GDM1 (cell line): ENCODE results near the gene CHD6.

Experiments used
- DNase-seq: peaks from one replicate; lab custom pipeline; 2025; lab: John Stamatoyannopoulos, UW

The CHD6 gene

DNA sequence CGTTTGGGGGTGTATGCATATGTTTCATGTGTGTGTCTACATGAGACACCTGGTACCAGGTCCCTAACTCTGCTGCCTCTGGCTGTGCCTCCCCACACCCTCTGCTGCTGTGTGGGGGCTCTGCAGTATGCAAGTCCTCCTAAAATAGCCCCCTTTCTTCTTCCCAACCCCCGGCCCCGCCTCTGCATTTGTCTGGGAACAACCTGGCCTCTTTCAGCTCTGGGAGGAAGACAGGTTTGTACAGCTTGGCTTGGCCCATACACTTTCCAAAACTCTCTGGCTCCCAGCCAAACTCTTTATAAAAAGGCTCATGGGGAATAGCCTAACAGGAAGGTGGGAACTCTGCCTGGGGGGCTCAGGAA, 224.5 kb downstream of the CHD6 start:
- no peak for DNase-seq

DNA sequence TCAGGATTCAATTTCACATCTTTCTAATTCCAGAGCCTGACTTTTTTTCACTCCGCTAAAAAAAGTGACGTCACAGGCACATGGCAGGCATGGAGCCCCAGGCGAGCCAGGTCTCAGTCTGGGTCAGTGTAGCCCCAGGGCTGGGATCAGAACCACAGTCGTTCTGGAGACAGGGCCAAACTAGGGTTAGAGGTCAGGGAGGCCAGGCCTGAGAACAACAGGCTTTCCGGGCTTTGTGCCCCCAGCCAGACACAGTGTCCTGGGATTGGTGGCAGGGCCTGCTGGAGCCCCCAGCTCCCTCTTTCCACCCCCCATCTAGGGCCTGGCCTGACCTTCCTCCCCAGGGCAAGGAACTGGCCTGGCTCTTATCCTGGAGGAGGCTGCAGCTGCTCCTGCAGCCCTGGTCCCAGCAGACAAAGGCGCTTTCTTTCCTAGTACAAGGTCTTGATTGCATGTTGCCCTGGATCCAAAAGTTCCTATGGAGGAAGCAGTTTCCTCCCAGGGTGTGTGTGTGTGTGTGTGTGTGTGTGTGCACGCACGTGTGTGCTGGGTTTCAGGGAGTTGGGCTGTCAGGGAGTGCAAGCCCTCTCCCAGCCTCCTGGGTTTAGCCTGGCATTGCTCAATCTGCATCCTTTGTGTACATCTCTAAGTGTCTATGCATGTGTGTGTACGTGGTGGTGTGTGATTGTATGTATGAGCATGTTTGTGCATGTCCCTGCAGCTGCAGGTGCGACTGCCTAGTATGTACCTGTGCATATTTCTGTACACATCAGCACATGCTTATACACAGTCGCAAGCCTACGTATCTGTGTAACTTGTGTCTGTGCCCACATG, 225.1 kb downstream of the CHD6 start:
- DNase-seq, result no peak

DNA sequence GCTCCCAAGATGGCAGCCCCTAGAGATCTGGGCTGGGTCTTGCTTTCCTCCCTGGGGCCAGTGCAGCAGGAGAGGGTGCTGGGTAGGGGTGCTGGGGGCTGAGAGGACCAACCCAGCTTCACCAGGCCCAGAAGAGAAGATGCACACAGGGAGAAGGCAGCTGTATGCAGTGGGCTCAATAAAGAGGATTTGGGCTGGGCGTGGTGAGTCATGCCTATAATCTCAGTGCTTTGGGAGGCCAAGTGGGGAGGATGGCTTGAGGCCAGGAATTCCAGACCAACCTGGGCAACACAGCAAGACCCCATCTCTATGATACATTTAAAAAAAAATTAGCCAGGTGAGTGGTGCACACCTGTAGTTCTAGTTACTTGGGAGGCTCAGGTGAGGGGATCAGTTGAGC, 225.9 kb downstream of the CHD6 start:
- no peak for DNase-seq

DNA sequence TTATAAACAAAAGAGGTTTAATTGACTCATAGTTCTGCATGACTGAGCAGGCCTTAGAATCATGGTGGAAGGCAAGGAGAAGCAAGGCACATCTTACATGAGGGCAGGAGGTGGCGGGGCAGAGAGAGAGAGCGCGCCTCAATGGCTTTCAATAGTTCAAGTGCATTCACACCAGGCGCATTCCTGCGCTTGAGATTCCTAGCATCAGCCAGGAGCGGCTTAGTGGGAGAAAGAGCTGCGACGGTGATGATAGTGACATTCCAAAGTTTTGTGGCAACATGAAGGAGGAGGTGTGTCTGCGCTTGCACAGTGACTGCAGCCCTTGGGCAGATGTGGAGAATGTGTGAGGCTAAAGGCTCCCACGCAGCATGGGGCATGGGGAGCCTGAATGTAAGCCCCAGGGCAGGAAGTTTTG, 226.6 kb downstream of the CHD6 start:
- DNase-seq, result no peak

DNA sequence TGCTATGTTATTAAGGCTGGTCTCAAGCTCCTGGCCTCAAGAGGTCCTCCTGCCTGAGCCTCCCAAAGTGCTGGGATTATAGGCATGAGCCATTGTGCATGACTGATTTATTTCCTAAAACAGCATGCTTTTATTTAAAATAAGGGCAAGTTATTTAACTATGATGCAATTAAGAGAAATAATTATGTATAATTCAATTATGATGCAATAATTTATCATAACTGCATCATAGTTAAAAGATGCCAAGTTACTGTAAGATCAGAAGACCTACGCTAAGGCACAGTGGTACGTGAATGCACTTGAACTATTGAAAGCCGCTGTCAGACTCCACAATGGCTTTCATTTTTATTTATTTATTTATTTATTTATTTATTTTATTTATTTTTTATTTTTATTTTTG, 227.3 kb downstream of the CHD6 start:
- DNase-seq, result no peak

DNA sequence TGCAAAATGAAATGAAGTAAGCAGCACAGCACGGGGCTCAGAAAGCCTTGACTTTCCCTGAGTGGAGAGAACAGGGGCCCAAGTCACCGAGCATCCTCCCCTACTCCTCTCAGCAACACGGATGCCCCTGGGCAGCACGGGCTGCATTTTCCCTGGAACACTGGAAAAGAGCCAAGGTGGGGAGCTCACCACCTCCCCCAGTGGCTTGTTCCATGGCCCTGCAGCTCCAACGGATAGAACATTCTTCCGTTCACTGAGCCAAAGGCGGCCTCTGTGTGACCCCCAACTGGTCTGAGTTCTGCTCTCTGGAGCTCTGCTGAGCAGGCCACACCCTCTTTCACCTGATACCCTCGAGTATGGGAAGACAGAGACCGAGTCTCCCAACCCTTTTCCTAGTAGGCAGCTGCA, 230.7 kb downstream of the CHD6 start:
- DNase-seq, result no peak

DNA sequence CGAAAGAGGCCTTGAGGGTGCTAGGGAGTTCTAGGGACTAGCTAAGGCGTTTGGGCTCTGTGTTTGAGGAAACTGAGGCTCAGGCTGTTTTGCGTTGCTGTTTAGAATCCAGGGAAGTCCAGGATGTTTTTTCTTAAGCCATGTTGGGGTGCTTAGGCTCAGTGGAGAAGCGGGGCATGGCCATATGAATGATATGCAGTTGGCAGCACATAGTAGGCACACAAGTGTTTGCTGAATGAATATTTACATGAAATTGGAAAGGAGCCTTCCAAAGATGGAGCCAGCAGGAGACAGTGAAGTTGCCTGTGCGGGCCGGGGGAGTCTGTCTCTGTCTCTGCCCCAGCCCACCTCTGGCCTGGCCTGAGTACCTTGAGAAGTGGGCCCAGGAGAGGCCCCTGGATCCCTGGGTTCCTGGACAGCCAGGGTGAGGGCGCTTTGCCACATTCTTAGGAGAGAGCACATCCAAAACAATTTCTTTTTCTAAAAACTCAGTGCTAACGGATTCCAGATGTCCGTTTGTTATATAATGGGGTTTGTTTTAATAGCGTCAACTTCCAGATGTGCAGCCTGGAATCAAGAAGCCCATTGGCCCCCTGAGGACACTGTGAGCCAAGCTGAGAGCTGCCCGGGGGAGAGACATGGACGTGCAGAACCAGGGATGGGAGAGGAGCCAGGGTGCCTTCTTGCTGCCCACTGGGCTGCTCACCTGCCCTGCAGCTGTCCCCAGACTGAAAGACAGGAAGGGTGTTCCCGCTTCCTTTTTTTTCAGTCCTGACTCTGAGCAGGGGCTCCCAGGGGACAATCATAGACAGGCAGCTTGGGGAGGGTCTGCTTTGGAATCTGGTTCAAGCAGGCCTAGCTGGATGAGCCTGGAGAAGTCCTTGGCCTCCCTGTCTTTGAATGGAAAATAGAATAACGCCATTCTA, 231.4 kb downstream of the CHD6 start:
- no peak for DNase-seq

DNA sequence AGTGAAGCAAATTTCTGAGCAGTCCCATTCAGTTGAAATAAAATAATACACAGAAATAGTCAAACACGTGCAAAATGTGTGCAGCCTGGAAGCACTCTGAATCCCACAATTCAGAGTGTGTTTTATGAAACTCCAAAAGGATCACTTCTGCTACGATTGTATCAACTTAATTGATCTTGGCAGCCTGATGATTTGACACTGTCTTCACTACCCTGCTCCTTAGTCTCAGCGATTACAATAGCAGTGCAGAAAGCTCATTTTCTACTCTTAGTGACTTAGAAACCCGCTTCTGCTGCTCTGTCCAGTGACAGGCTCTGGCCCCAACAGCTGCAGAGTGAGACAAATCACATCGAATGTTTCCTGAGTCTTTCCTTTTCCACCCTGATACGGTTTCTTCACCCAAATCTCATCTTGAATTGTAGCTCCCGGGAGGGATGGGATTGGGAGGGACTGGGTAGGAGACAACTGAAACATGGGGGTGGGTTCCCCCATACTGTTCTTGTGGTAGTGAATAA, 235.3 kb downstream of the CHD6 start:
- DNase-seq, result no peak

DNA sequence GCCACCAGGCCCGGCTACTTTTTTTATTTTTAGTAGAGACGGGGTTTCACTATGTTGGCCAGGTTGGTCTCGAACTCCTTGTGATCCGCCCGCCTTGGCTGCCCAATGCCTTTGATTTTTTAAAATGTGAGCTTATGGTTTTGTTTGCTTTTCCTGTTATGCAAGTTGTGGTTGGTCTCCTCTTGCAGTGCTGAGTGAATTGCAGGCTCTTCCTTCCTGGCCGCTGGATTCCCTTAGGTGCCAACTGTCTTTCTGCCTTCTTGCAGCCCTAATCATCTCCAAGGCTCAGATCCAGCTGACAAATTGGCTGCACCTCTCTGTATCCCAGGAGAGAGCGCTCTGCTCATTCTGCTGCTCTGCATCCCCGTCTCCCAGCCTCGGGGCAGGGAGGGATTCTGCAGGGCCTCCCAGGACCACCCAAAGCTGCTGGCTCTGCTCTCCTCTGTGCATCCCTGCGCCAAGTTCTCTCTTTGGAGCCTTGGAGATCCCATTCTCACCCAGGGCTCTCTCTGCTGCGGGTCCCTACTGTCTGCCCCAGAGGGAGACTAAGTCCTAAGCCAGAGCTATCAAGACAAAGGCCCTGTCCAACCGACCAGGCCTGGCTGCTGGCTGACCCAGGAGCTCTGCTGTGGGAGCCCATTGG, 237.5 kb downstream of the CHD6 start:
- DNase-seq, result no peak

DNA sequence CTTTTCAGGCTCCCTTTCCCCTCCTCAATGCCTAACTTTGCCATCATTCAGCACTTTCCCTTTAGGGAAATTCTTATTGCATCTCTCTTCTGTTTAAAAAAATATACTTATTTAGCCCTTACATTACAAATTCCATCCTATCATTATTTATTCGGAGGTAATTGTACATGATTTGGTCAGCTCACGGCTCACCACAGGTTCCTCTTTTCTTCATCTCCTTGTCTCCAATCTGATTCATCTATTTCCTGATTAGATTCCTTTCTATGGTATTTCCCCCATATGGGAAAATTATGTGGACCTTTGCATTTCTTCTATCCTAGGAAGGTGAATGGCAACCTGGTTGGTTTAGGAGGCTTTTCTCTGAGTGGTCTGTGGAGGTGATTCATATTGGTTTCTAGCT, 238.6 kb downstream of the CHD6 start:
- DNase-seq, result no peak

DNA sequence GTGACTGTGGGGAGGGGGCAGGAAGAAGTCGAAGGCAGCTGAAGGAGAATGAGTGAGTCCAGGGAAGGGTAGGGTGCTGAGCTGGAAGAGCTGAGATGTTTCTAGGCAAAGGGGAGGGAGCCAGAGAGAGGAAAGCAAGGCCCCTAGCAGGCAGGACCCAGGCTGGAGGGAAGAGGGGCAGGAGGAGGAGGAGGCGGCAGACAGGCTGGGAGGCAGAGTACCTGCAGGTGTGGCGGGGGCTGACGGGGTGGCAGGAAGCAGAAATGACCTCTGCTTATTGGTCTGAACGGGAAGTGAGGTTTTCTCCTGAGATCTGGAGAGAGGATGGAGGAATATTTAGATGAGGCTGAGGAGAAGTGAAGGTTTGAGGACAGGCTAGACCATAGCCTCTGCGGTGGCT, 240.9 kb downstream of the CHD6 start:
- DNase-seq, result no peak

DNA sequence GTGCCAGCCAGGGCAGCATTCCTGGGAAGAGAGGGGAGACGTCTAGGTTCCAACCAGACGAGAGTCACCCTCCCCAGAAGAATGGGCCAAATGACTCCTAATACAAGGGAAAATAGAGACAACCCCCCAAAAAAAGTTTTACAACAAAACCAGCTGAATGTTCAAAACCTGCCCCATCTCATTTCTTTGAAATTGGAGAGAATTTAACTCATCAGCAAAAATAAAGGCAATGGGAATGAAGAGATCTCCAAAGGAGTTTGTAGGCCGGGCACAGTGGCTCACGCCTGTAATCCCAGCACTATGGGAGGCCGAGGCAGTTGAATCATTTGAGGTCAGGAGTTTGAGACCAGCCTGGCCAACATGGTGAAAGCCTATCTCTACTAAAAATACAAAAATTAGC, 241.8 kb downstream of the CHD6 start:
- no peak for DNase-seq

DNA sequence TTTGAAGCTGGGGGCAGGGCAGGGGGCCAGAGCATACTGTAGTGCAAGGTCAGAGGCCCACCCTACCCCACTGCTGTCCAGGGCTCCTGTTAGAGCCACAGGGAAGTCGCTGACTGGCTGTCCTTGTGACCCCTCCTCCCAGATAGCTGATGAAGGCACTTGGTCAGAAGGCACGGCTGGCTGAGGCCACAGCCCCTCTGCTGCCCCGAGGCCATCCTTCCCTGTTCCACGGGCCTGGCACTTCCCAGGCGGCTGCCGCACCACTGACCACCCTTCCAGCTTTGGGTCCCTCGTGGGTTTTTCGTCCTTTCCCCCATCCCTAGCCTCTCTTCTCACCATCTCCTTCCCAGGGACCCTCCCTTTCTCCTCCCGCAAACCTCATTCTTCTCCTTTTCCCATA, 242.3 kb downstream of the CHD6 start:
- DNase-seq, result no peak

DNA sequence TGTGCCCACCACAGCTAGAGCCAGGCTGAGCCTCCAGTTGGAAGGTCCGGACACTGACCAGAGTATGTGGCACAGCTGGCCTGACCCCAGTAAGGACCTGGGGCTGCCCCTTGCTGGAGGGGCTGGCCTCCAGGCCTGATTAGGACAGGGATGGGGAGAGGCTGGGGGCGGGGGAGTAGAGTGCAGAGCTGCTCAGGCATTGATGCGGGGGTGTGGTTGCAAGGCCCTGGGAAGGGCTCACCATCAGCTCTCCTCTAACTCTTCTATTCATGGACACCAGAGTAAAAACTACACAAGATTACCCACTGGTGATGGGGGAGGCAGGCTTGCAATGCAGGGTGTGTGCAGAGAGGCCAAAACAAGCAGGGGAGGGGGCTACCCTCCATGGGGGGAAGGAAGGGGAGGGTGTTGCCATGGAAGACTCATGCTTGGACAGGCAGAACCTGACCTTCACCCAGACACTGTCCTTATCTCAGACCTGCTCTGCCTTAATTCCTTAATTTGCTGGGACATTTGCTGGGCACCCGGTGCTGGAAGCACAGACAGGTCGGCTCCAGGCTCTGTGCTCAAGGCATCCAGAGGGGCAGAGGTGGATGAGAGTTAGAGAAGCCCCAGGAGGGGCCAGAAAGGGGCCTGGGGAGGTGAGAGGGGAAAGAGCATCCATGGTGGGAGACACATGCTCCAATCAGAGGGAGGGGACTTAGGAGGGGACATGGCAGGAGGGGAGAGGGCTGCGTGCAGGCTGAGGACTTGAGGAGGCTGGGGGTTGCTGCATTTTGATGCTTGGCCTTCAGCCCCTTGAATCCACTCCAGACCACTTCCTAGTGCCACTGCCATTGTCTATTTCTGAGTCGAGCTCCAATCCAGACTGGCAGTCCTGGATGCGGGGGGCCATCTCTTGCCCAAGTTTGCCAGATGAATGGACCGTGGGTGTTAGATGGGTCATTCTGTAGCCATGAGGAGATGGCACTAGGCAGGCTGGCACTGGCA, 244.0 kb downstream of the CHD6 start:
- DNase-seq, result no peak

DNA sequence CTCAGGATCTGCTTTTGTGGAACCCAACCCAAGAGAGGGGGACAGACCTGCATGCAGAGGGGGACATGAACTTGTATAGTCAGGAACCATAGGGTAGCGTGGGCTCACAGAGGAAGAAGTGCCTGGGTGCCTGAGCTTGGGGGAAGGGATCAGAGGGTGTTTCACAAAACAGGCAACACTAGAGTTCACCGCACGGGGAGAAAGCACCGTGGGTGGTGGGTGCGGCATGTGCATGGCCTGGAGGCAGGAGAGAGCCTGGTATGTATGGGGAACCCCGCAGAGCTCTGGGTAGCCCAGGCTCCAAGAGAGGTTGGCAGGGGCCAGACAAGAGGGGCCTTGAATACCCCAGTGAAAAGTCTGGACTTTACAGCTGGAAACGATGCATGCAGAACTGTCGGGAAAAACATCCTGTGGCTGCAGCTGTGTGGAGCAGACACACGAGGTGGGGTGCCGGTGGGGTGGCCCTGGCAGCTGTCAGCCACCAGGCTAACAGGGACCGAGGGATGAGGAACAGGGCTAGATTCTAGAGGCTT, 244.9 kb downstream of the CHD6 start:
- DNase-seq, result no peak

DNA sequence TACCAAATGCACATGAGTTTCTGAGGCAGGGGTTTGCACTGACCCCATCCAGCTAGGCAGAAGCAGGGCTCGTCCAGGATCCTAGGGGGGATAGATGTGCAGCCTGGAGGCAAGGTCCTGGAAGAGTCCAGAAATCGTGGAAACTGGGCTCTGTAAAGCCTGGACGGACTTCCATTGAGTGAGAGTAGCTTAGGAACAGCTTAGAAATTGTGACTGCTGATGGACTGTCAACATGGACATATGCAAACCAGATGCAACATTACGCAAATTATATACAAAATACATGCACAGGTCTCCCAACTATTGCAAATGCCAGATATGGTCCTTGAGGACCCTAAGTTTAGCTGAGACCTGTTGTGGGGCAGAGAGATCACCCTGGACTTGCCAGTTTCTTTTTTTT, 246.8 kb downstream of the CHD6 start:
- DNase-seq, result no peak

DNA sequence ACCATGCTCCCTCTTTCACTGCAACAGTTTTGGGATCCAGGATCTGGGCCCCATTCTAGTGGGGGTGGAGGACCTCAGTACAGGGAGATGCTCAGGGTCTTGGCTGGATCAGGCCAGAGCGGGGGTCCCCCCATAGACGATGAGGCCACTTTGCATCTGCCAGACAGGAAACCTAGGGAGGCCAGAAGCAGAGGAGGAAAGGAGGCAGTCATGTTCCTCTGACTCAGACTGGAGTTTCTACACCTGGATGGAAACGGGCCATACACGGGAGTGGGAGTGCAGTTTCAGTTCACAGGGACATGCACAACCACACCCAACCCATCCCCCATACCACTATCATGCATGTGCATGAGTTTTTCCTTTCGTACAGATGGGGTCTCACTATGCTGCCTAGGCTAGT, 248.0 kb downstream of the CHD6 start:
- no peak for DNase-seq

DNA sequence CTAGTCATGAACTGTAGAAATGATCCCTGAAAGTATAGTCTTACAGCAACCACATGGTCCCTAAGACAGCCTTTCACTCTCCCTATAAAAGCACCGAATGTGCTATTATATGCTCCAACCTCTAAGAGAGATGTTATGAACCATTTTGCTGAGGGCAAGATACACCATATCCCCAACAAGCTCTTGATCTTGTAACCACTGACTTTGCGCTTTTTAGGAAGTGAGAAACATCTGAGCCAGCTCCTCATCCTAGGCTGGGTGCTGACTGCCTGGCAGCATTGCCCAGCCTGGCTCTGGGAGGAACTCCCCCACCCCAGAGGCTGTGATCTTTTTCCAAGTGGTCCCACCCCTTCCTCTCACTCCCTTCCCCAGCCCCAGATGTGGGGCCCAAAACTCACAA, 248.5 kb downstream of the CHD6 start:
- DNase-seq, result no peak

DNA sequence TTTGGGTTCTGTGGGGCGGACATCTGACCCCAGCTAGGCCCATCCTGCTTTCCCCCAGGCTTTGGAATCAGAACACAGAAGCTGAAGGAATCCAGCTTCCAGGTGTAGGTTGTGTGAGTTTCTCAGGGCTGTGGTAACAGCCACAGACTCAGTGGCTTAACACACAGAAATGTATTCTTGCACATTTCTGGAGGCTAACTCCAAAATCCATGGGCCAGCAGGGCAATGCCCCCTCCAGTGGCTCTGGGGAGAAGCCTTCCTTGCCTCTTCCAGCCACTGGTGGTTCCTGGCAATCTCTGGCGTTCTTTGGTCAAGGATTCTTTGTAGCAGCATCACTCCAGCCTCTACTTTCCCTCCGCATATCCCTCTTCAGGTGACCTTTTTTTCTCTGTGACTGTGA, 250.2 kb downstream of the CHD6 start:
- DNase-seq, result no peak

DNA sequence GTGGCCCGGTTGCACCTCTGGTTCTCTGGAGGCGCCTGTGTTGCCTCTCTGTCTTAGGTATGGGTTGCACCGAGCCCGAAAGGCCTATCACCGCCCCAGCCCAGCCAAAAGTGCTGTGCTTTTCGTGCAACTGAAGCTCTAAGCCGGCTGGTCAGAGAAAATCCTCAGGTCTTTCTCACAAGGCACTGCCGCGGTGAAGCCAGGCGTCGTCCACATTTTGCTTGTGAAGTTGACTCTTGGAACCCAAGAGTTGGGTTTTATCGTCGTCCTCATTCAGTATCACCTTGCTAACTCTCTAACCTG, 250.8 kb downstream of the CHD6 start:
- DNase-seq, result no peak
